GM08714 (cell line): ENCODE data around the gene CABLES1.

Experiments
- H3K4me3 ChIP-seq: fragments of 200-500 bp; sonication (Bioruptor generic); 2 replicates; pipeline ENCODE4 v1.5.1; 2014; ENCODE audit warnings: mild to moderate bottlenecking, low read length, inconsistent platforms
- ZNF274 ChIP-seq: IDR thresholded peaks from 2 replicates; pipeline ENCODE4 v1.6.1; 2012; ENCODE audit warnings: mild to moderate bottlenecking, low read depth, low read length

Gene CABLES1

GRCh38 chr18:23247331-23247730 lies 112.0 kb downstream of the CABLES1 start:
- no peak for TF ChIP-seq ZNF274
- no peak overlapping the region for H3K4me3 ChIP-seq

GRCh38 chr18:23247896-23248295 lies 112.6 kb downstream of the CABLES1 start:
- no peak overlapping the region for H3K4me3 ChIP-seq
- no peak for TF ChIP-seq ZNF274

DNA sequence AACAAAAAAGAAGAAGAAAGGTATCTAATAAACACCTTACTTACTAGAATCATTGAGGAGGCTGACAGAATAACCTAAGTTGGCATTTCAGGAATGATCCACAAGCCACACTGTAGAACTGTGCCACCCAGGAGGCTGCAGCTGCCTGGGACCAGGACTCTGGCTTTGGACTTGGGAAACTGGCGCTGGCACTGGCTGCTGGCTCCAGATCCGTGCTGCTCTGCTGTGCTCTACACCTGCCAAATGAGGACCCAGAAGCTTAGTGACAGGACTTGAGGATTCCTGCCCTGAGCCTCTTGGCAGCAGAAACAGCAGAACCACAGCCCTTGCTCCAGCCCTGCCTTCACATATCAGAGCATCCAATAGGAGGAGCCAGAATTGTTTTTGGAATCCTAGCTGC lies 113.5 kb downstream of the CABLES1 start:
- no peak for TF ChIP-seq ZNF274
- no peak overlapping the region for H3K4me3 ChIP-seq

- H3K4me3 ChIP-seq, result no peak overlapping the region
- no peak for TF ChIP-seq ZNF274
Observed at GRCh38 chr18:23249348-23249747, 114.1 kb downstream of the CABLES1 start.

GRCh38 chr18:23250893-23251656 lies 115.8 kb downstream of the CABLES1 start:
- TF ChIP-seq ZNF274, result no peak
- H3K4me3 ChIP-seq, result no peak overlapping the region

- no peak overlapping the region for H3K4me3 ChIP-seq
- TF ChIP-seq ZNF274, result no peak
Observed at GRCh38 chr18:23253630-23254029, 118.3 kb downstream of the CABLES1 start.

DNA sequence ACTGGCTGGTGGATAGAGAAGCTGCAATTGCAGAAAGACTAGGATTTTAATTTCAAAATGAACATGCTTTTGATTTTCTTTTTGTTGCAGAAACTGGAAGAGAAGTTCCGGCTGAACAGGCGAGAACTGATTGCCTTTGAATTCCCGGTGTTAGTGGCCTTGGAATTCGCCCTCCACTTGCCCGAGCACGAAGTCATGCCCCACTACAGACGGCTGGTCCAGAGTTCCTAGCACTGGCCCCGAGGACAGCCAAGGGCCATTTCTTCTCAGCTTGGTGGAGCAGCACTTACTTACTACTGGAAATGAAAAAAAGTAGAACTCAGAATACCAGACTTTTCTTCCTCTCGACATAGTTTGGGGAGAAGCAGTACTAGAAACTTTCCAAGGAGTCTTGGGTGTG lies 121.9 kb downstream of the CABLES1 start:
- no peak overlapping the region for H3K4me3 ChIP-seq
- no peak for TF ChIP-seq ZNF274

GRCh38 chr18:23257686-23258565 lies 122.6 kb downstream of the CABLES1 start:
- no peak overlapping the region for H3K4me3 ChIP-seq
- TF ChIP-seq ZNF274, result no peak

DNA sequence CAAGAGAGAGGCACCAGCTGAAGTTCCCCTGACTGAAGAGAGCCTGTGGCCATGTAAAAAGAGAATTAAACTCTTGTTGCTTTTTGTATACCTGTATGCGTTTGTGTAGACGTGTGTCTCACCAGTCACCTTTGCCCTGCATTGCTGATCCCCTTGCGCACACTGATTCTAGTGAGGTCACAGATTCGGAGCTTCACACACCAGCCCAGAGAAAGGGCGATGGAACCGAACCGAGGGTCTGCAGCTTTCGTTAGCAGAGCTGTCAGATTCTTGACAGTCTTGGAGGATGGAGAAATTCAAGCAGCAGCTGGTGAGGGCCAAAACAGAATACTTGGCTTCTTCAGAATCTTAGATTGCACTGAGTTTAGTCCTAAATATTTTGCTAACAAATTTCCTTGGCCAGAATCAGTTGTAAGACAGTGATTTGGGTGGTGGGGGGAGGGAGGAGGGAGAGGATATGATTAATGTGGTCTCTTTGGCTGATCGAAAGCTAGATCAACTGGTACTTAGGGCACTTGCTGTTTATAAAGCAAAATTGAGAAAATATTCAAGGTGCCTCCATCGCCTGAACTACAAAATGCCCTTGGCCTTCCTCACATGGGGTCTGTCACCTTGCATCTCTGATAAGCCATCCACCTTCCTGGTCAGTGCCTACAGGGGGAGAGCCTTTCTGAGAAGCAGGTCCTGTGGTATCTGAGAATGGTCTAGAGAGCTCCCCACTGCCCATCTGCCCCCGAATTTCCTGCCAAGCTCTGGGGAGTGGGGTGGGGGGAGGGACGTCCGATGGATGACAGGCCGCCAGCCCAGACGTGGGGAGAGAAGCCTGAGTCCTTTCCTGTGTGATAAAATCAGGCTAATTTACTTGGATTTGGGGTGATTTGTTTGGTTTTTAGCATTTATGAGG lies 123.5 kb downstream of the CABLES1 start:
- no peak for TF ChIP-seq ZNF274
- no peak overlapping the region; the same call in 1 of the 2 replicates for H3K4me3 ChIP-seq

DNA sequence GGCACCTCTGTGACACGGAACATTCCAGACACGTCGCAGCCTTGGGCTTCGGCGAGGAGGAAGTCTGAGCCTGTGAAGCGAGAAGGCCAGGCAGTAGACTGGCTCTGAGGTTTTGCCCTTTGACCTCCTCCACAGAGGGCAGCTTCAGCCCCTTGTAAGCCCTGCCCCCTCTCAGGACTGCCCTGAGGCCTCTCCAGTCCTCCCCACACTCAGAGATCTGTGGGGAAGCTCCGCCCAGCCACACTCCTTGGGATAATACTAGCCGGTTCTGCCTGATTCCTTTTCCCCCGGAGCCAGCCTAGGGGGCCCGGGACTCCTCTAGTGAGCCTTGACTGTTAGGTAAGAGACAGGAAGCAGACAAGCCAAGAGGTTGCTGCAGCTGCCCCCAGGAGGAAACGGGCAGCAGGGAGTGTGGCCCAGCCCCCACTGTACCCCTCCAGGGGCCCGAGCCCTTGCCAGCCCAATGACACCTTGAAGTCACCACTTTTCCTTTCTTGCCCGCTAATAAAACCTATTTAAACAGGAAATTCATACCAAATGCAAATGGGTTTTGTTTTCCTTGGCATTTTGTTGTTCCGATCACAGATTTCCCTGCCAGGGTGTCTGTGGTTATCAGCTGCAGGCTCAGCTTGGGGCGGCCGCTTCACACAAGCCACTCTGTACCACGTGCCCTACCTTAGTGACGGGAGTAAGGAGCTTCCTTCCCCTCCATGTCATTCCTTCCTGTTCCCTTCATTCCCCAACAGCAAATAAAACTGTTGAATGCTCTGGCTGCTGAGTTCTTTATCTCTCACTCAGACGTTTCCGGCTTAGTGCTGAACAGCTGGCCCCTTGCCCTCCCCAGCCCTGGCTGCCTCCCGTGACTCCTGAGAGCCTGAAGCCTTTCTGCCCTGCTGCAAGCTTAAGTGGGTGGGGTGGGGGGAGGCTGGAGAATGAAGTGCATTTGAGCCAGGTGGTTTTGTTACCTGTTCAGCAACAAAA lies 124.7 kb downstream of the CABLES1 start:
- TF ChIP-seq ZNF274, result no peak
- peak overlapping the region; percentile 6; the same call in 1 of the 2 replicates for H3K4me3 ChIP-seq

DNA sequence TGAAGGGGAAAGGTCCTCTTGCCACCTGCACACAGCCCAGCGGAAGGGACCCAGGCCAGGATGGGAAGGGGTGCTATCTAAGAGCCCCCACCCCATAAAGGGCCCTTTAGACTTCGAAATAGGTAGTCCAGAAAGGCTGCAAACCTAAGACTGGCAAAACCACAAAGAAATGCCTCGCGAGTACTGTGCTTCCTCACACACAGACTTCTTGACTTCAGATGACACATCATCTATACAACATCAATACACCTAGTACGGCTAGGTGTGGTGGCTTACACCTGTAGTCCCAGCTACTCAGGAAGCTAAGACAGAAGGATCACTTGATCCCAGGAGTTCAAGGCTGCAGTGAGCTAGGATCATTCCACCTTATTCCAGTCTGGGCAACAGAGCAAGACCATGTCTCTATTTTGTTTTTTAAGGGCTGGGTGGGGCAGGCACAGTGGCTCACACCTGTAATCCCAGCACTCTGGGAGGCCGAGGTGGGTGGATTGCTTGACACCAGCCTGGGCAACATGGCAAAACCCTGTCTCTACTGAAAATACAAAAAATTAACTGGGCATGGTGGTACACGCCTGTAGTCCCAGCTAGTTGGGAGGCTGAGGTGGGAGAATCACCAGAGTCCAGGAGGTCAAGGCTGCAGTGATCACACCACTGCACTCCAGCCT lies 125.8 kb downstream of the CABLES1 start:
- TF ChIP-seq ZNF274, result no peak
- no peak overlapping the region for H3K4me3 ChIP-seq

DNA sequence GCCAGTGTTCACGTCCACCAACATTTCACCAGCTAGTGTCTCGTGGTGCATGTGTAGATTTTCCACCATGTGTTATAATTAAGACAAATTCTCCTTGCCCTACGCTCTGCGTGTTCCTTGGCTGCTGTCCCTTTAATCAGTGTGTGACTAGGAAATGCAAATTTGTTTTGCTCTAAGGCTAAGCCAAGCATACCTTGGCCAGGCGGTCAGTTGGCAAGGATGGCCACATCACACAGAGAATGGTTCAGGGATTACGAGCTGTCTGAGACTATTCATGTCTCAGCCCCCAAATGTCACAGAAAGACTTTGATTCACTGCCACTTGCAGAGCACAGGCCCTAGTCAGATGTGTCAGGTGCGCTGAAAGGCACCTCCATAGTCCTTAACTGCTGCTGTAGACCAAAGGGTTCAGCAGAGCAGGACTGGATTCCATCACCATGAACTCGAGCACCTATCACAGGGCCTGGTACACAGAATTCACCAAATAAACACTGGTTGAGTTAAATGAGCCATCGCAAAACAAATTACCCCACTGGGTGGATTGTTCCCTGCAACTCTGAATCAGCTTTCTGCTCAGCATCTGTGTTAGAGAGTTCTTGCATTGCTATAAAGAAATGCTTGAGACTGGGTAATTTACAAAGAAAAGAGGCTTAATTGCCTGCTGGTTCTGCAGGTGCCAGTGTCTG lies 128.4 kb downstream of the CABLES1 start:
- no peak for TF ChIP-seq ZNF274
- H3K4me3 ChIP-seq, result no peak overlapping the region
